Measurements from ENCODE around the gene PCDHGB4. TPM values are rescaled to one million over a fixed set of nuclear protein-coding genes. Genes with fewer than 3 reads are reported as not detected.

Gene PCDHGB4
- 0.56 to 1.1 TPM (median 0.93 TPM) in 5 replicates for total RNA-seq (2022; extraction: Qiagen RNA extraction; ENCODE audit: low read depth)

DNA sequence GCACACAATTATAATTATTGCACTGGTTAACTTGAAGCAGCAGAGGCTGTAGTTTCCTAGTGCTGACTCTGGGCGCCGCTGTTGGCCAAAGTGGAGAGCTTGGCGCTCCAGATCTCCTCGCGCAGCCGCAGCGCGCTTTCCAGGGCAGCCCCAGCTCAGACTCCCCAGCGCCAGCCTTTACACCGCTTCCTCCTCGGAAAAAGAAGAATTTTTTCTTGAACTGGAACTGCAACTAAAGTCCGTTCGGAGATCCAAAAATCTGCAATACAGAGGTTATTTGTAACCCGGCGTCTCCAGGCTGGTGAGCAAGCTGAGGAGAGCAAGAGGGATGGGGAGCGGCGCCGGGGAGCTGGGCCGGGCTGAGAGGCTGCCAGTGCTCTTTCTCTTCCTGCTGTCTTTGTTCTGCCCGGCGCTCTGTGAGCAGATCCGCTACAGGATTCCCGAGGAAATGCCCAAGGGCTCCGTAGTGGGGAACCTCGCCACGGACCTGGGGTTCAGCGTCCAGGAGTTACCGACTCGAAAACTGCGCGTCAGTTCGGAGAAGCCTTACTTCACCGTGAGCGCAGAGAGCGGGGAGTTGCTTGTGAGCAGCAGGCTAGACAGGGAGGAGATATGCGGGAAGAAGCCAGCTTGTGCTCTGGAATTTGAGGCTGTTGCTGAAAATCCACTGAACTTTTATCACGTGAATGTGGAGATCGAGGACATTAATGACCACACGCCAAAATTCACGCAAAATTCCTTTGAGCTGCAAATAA is at the start of gene PCDHGB4:
TSS of gene PCDHGB4 (plus strand) at position 142 of the 755 bp plus-strand sequence. CDS start at position 329, 187 bp downstream.

DNA sequence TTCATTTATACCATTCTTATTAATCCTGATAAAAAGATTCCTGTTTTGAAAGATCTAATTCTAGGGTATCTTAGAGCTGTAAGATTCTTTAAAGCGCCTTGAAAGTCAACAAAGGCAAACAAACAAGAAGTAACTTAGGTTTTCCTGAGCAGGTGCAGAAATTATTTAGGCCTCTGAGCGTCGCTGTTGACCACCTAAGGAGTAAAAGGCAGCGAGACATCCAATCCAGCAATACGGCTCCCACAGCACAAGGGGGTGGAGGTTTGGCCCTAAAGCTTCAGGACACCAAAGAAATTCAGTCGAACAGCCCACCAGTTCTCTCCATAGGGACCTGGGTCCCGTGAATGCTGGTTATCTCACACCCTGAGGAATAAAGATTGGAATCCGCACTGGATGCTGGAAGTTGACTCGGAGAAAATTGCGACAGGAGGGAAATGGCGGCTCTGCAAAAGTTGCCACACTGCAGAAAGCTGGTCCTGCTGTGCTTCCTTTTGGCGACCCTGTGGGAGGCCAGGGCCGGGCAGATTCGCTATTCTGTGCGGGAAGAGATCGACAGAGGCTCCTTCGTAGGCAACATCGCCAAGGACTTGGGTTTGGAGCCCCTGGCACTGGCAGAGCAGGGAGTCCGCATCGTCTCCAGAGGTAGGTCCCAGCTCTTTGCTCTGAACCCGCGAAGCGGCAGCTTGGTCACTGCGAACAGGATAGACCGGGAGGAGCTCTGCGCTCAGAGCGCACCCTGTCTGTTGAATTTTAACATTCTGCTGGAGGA is 48.8 kb upstream of the PCDHGB4 start, which contains the start of gene PCDHGA2:
TSS of gene PCDHGA2 (plus strand) at position 223 of the 769 bp plus-strand sequence.

DNA sequence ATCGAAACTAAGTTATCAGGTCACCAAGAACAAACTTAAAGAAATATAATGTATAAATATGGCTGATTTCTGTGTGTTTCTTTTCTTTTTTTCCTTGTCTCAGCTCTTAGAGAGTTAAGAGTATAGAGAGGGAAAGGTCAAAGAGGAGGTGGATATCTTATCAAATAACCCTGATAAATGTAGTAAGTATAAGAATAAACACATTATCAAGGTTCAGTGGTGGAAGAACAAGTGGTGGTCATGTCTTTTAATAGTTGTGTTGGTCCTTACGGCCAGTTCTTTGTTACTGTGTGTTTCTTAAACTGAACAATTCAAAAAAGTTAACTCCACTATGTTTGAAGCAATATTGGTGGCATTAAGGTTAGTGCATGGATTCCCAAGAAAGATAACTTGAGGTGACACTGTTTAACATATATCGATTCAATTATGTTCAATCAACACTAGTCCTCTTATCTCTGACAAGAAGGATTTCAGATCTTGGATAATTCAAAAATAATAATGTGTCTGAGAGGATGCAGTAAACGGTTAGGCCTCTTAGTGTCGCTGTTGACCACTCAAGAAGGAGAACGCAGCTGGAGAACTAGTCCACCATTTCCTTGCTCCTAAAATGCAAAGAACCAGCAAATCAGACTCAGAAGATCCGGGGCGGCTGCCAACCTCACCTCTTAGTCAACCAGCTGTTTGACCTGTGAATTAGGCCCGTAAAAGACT is 44.1 kb upstream of the PCDHGB4 start, which contains the start of gene PCDHGA3:
TSS of gene PCDHGA3 (plus strand) at position 588 of the 711 bp plus-strand sequence. CDS start 205 bp downstream, outside the sequence.

DNA sequence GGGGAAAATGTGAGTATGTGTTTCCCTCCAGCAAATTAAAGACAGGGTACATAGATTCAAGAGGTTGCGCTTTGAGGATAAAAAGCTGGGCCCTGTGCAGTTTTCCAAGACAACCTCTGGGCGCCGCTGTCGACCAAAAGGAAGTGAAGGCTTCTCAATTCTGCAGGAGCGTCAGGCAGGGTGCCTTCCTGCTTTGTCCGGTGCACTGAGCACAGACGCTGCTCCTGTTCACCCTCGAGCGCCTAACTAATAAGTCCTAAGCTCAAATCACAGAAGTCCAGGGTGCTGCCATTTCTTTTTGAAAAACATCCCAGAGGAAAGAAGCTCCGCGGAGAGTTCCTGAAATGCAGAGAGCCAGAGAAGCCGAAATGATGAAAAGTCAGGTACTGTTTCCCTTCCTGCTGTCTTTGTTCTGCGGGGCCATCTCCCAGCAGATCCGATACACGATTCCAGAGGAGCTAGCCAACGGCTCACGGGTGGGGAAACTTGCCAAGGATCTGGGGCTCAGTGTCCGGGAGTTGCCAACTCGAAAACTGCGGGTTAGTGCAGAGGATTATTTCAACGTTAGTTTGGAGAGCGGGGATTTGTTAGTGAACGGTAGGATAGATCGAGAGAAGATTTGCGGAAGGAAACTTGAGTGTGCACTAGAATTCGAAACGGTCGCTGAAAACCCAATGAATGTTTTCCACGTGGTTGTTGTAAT is 37.4 kb upstream of the PCDHGB4 start, which contains the start of gene PCDHGB1:
TSS of gene PCDHGB1 (plus strand) at position 183 of the 703 bp plus-strand sequence. CDS start at position 345, 162 bp downstream.

DNA sequence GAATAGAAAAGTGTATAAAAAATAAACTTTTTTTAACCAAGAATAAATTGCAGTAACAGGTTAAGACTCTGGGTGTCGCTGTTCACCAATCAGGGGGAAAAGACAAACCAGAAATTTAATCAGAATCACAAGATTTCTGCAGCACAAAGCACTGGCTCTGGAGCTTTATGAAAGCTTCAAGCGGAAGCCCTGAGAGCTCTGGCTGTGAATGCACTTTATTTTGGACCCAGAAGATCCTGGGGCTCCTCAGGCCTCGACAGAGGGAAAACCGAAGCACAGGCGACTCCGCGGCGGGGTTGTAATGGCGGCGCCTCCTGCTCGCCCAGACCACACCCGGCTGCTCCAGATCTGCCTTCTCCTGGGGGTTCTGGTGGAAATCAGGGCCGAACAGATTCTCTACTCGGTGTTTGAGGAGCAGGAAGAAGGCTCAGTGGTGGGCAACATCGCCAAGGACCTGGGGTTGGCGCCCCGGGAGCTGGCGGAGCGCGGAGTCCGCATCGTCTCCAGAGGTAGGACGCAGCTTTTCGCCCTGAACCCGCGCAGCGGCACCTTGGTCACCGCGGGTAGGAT is 32.5 kb upstream of the PCDHGB4 start, which contains the start of gene PCDHGA4:
TSS of gene PCDHGA4 (plus strand) at position 122 of the 570 bp plus-strand sequence. CDS start at position 209, 87 bp downstream.

DNA sequence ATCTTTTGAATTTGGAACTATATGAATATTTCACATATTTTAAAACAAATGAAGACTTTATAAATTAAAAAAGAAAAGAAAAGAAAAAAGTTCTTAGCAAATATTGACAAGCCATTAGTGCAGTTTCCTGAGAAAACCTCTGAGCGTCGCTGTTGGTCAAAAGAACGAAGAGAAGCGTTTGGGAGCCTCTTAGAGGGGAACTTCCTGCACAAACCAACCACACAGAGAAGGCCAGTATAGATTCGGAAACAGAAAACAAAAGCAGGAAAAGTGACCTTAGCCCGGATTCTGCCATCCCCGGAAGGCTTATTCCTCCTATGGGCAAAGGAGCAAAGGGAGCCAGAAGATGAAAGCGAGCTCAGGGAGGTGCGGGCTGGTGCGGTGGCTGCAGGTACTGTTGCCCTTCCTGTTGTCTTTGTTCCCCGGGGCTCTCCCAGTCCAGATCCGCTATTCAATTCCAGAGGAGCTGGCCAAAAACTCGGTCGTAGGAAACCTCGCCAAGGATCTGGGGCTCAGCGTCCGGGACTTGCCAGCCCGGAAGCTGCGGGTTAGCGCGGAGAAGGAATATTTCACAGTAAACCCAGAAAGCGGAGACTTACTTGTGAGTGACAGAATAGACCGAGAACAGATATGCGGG is 27.6 kb upstream of the PCDHGB4 start, which contains the start of gene PCDHGB2:
TSS of gene PCDHGB2 (plus strand) at position 205 of the 637 bp plus-strand sequence. CDS start at position 347, 142 bp downstream.

DNA sequence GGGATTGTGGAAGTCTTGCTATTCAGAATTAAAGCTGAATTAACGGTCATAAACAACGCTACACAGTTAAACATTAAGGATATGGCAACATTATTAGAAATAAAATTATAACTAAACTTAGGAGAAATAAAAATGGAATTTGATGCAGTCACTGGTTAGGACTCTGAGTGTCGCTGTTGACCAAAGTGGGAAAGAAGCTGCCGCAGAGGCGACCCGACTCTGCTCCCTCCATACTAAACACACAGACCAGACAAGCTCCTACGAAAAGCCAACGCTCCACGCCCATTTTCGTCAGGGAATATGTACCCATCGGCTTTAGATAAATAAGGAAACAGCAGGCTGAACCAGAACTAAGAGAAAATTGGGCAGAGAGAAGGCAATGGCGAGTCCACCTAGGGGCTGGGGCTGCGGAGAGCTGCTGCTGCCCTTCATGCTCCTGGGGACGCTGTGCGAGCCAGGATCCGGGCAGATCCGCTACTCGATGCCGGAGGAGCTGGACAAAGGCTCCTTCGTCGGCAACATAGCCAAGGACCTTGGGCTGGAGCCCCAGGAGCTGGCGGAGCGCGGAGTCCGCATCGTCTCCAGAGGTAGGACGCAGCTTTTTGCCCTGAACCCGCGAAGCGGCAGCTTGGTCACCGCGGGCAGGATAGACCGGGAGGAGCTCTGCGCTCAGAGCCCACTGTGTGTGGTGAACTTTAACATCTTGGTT is 23.4 kb upstream of the PCDHGB4 start, which contains the start of gene PCDHGA5:
TSS of gene PCDHGA5 (plus strand) at position 211 of the 709 bp plus-strand sequence. CDS start at position 380, 169 bp downstream.

DNA sequence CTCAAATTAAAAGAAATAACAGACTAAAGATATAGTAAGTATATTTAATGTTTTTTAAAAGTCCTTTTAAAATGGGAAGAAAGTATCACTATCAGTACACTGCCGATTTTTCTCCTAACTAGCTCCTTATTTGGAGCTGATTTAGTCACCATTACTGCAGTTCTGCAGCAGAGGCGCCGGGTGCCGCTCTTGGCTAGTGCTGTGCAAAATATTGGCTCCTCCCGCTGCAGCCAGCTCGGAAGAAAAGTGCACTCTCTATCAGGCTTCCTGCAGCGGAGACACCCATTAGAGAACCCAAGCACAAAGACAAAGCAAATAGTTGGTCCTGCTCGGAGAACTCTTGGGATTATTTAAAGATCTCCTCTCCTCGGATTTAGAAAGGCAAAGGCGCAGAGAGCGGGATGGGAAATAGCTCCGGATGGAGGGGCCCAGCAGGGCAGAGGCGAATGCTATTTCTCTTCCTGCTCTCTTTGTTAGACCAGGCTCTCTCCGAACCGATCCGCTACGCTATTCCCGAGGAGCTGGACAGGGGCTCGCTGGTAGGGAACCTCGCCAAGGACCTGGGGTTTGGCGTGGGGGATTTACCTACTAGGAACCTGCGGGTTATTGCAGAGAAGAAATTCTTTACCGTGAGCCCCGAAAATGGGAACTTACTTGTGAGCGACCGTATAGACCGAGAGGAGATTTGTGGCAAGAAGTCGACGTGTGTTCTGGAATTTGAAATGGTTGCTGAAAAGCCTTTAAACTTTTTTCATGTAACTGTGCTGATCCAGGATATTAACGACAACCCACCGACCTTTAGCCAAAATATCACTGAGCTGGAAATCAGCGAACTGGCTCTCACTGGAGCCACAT is 17.3 kb upstream of the PCDHGB4 start, which contains the start of gene PCDHGB3:
TSS of gene PCDHGB3 (plus strand) at position 249 of the 855 bp plus-strand sequence. CDS start at position 402, 153 bp downstream.

DNA sequence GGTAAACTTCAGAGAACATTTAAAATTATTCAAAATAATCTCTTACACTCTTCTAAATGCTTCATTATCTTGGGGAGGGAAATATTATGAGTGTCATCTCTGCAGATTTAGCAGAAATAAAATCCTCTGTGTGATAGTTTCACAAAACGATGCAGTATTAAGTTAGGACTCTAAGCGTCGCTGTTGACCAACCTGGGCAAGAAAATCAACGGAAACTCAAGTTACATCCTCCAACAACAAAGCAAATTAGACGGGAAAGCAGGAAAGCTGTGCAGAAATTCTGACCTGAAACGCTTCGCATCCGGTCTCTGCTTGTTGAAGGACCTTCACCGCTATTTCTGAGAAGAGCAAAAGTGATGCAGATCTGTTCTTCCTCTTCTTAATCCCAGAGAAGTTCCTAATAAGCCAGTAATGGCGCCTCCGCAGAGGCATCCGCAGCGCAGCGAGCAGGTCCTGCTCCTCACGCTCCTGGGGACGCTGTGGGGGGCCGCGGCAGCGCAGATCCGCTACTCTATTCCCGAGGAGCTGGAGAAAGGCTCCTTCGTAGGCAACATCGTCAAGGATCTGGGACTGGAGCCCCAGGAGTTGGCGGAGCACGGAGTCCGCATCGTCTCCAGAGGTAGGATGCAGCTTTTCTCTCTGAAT is 13.7 kb upstream of the PCDHGB4 start, which contains the start of gene PCDHGA6:
TSS of gene PCDHGA6 (plus strand) at position 219 of the 645 bp plus-strand sequence. CDS start at position 412, 193 bp downstream.

DNA sequence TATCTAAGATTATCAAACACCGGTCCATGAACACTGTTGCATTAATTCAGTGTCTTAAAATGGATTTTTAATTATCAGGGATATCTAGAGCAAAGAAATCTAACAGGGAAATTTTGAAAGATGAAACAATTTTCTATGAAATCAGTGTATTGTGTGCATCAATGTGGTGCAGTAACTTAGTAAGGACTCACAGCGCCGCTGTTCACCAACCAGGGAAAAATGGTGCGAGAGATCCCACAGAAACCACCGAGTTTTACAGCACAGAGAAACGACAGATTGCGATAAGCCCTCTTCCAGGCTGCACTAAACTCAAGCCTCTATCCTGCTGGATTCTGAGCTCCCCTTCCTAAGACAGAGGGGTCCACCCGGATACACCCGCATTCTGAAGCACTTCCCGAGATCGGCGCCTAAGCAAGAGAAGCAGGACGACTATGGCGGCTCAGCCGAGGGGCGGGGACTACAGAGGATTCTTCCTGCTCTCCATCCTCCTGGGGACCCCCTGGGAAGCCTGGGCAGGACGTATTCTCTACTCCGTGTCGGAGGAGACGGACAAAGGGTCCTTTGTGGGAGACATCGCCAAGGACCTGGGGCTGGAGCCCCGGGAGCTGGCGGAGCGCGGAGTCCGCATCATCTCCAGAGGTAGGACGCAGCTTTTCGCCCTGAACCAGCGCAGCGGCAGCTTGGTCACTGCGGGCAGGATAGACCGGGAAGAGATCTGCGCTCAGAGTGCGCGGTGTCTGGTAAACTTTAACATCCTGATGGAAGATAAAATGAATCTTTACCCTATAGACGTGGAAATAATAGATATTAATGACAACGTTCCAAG is 4.8 kb upstream of the PCDHGB4 start, which contains the start of gene PCDHGA7:
TSS of gene PCDHGA7 (plus strand) at position 274 of the 826 bp plus-strand sequence. CDS start at position 432, 158 bp downstream.

DNA sequence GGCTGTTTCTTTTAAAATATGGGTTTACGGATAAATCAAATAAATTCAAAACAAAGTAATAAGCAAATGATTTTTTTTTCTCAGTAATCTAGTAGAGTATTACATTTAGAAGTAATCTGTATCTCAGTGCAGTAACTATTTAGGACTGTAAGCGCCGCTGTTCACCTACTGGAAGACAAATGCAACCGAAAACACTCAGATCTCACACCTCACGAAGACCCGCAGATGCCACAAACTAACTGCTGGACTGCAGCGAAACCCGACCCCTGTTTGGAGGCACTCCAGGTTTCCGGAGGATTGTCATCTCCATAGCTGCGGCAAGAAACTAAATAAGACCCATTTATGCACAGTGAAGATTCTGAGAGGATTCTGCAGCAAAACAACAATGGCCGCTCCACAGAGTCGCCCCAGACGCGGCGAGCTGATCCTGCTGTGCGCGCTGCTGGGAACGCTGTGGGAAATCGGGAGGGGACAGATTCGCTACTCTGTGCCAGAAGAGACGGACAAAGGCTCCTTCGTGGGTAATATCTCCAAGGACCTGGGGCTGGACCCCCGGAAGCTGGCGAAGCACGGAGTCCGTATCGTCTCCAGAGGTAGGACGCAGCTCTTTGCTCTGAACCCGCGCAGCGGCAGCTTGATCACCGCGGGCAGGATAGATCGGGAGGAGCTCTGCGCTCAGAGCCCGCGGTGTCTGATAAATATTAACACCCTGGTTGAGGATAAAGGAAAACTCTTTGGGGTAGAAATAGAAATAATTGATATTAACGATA is 5.1 kb downstream of the PCDHGB4 start, which contains the start of gene PCDHGA8:
TSS of gene PCDHGA8 (plus strand) at position 205 of the 770 bp plus-strand sequence. CDS start at position 386, 181 bp downstream.

DNA sequence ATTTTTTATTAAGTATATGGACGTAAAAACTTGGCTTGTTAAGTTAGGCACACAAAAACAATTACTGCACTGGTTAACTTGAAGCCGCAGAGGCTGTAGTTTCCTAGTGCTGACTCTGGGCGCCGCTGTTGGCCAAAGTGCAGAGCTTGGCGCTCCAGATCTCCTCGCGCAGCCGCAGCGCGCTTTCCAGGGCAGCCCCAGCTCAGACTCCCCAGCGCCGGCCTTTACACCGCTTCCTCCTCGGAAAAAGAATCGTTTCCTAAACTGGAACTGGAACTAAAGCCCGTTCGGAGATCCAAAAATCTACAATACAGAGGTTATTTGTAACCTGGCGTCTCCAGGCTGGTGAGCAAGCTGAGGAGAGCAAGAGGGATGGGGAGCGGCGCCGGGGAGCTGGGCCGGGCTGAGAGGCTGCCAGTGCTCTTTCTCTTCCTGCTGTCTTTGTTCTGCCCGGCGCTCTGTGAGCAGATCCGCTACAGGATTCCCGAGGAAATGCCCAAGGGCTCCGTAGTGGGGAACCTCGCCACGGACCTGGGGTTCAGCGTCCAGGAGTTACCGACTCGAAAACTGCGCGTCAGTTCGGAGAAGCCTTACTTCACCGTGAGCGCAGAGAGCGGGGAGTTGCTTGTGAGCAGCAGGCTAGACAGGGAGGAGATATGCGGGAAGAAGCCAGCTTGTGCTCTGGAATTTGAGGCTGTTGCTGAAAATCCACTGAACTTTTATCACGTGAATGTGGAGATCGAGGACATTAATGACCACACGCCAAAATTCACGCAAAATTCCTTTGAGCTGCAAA is 10.5 kb downstream of the PCDHGB4 start, which contains the start of gene PCDHGB5:
TSS of gene PCDHGB5 (plus strand) at position 192 of the 796 bp plus-strand sequence. CDS start at position 373, 181 bp downstream.

DNA sequence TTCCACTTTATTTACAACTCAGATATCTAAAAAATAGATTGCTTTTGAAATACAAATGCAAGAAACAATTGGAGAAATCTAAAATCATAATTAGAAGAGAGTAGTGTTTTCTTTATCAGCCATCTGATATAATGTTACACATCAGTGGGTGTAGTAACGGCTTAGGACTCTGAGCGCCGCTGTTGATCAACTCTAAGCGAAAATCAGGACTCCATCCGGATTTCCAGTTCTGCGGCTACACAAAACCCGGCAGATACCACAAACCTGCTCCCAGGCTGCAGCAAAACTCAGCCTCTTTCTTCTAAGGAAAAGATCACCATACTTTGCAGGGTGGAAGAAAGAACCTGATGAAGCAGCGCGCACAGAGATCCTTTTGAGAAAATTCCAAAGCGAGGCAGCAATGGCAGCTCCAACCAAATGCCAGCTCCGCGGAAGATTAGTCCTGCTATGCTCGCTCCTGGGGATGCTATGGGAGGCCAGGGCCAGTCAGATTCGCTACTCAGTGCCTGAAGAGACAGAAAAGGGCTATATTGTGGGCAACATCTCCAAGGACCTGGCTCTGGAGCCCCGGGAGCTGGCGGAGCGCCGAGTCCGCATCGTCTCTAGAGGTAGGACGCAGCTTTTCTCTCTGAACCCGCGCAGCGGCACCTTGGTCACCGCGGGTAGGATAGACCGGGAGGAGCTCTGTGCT is 15.2 kb downstream of the PCDHGB4 start, which contains the start of gene PCDHGA9:
TSS of gene PCDHGA9 (plus strand) at position 226 of the 691 bp plus-strand sequence. CDS start at position 401, 175 bp downstream.

DNA sequence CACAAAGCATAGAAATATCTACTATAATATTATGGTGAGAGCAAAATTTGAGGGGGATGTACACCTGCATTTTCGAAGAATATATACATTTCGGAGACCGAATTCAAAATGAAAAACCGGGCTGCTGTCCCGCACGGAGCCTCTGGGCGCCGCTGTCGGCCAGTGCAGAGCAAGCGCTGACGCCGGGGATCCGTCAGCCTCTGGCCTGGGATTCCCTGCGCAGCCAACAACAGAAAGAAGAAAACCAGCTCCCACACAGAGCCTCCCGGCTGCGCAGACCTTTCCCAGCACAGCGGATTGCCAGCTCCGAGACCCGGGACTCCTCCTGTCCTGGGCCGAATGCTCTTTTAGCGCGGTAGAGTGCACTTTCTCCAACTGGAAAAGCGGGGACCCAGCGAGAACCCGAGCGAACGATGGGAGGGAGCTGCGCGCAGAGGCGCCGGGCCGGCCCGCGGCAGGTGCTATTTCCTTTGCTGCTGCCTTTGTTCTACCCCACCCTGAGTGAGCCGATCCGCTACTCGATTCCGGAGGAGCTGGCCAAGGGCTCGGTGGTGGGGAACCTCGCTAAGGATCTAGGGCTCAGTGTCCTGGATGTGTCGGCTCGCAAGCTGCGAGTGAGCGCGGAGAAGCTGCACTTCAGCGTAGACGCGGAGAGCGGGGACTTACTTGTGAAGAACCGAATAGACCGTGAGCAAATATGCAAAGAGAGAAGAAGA is 20.4 kb downstream of the PCDHGB4 start, which contains the start of gene PCDHGB6:
TSS of gene PCDHGB6 (plus strand) at position 232 of the 716 bp plus-strand sequence. CDS start at position 414, 182 bp downstream.

All from A549 treated with RU486 at 1 μM for 4 hours (cell line).